Uterus (tissue), 2 donors: ENCODE results near the gene RPS26.

Experiments
- CTCF ChIP-seq, 4 experiments: fragments of 200-600 bp in 2 of 4; fragments of 450-650 bp in 2 of 4; sonication (generic) in 2 of 4; IDR thresholded peaks; one replicate each; pipeline ENCODE4 v1.5.1; 2016 to 2019; ENCODE audit warnings: antibody characterized with exemption in 4 of 4, mild to moderate bottlenecking in 2 of 4, moderate library complexity in 1 of 4
- POLR2A ChIP-seq, 2 donors: fragments of 450-650 bp; IDR thresholded peaks; one replicate each; pipeline ENCODE4 v1.6.1; 2016; ENCODE audit warnings: antibody characterized with exemption in 2 of 2, mild to moderate bottlenecking in 1 of 2, moderate library complexity in 1 of 2

- no peak for TF ChIP-seq CTCF (IDR thresholded peaks at IDR 0.05)
- no peak for TF ChIP-seq POLR2A (IDR thresholded peaks at IDR 0.05)
Measured at GRCh38 chr12:56080556-56081138, 38.9 kb downstream of the RPS26 start.
